ENCODE results near the gene ENTREP1.
A peak's percentile ranks its signal among the peaks of the same experiment; 100 is the strongest.
"Not testable (repeated sequence)": the region's sequence is repeated elsewhere in the genome, so short reads cannot be mapped to it uniquely, and the experiment has no call there.

Gene ENTREP1

GRCh38 chr9:69411931-69412740 is 87.1 kb downstream of the ENTREP1 start:
- no peak for DNase-seq (ENCODE audit: low read depth in 2 of 2)

- DNase-seq (ENCODE audit: low read depth in 2 of 2) = no peak
Measured at GRCh38 chr9:69412741-69413150, 87.7 kb downstream of the ENTREP1 start.

- no peak for DNase-seq (ENCODE audit: low read depth in 2 of 2)
Measured at GRCh38 chr9:69420611-69421270, 95.7 kb downstream of the ENTREP1 start.

- DNase-seq (ENCODE audit: low read depth in 2 of 2) = peak; percentile 30 to 39
Measured at GRCh38 chr9:69421908-69422801, 97.1 kb downstream of the ENTREP1 start.

- DNase-seq (ENCODE audit: low read depth in 2 of 2) = no peak
Measured at GRCh38 chr9:69425136-69425801, 100.3 kb downstream of the ENTREP1 start.

GRCh38 chr9:69427286-69427685 is 102.3 kb downstream of the ENTREP1 start:
- no peak for DNase-seq (ENCODE audit: low read depth in 2 of 2)

- no peak for DNase-seq (ENCODE audit: low read depth in 2 of 2)
Measured at GRCh38 chr9:69428017-69428785, 103.2 kb downstream of the ENTREP1 start.

- no peak for DNase-seq (ENCODE audit: low read depth in 2 of 2)
Measured at GRCh38 chr9:69429281-69429680, 104.3 kb downstream of the ENTREP1 start.

- DNase-seq (ENCODE audit: low read depth in 2 of 2) = no peak
Measured at GRCh38 chr9:69430206-69430605, 105.2 kb downstream of the ENTREP1 start.

GRCh38 chr9:69431203-69431602 is 106.2 kb downstream of the ENTREP1 start:
- no peak for DNase-seq (ENCODE audit: low read depth in 2 of 2)

GRCh38 chr9:69431777-69432176 is 106.8 kb downstream of the ENTREP1 start:
- DNase-seq (ENCODE audit: low read depth in 2 of 2) = no peak

- DNase-seq (ENCODE audit: low read depth in 2 of 2) = no peak
Measured at GRCh38 chr9:69432623-69433022, 107.6 kb downstream of the ENTREP1 start.

- no peak for DNase-seq (ENCODE audit: low read depth in 2 of 2)
Measured at GRCh38 chr9:69433392-69433791, 108.4 kb downstream of the ENTREP1 start.

GRCh38 chr9:69433968-69434367 is 109.0 kb downstream of the ENTREP1 start:
- no peak for DNase-seq (ENCODE audit: low read depth in 2 of 2)

GRCh38 chr9:69439654-69440053 is 114.6 kb downstream of the ENTREP1 start:
- not testable (repeated sequence) for DNase-seq (ENCODE audit: low read depth in 2 of 2)

- DNase-seq (ENCODE audit: low read depth in 2 of 2) = not testable (repeated sequence)
Measured at GRCh38 chr9:69440254-69440955, 115.4 kb downstream of the ENTREP1 start.
